H9 (cell line): ENCODE results near the gene GABARAPL2. TPM values are rescaled to one million over a fixed set of nuclear protein-coding genes. Genes with fewer than 3 reads are reported as not detected.

ENCODE experiments used
- DNase-seq: peaks from one replicate; pipeline ENCODE4 v3.0.0-alpha.2; 2017
- H2AFZ ChIP-seq: one replicate; pipeline ENCODE4 v1.6.1; 2013; ENCODE audit warnings: mild to moderate bottlenecking, low read length, control low read depth, moderate library complexity
- H2AK5ac ChIP-seq: 2 replicates; pipeline ENCODE4 v1.6.1; 2013; ENCODE audit warnings: low read length, control low read depth, mixed read lengths; ENCODE audit not compliant: insufficient read length
- H2BK120ac ChIP-seq: one replicate; pipeline ENCODE4 v1.6.1; 2013; ENCODE audit warnings: low read depth, mild to moderate bottlenecking, low read length, control low read depth, inconsistent platforms; ENCODE audit not compliant: poor library complexity, severe bottlenecking
- H2BK12ac ChIP-seq: 2 replicates; pipeline ENCODE4 v1.6.1; 2013; ENCODE audit warnings: low read length, control low read depth, mixed read lengths, low read depth; ENCODE audit not compliant: insufficient read length
- H2BK15ac ChIP-seq: 2 replicates; pipeline ENCODE4 v1.6.1; 2013; ENCODE audit warnings: low read depth, low read length, control low read depth
- H2BK20ac ChIP-seq: one replicate; pipeline ENCODE4 v1.6.1; 2013; ENCODE audit warnings: low read depth, mild to moderate bottlenecking, low read length, control low read depth, inconsistent platforms; ENCODE audit not compliant: poor library complexity, severe bottlenecking
- H2BK5ac ChIP-seq: 2 replicates; pipeline ENCODE4 v1.6.1; 2013; ENCODE audit warnings: low read length, control low read depth, mixed read lengths; ENCODE audit not compliant: insufficient read length
- H3K14ac ChIP-seq: 2 replicates; pipeline ENCODE4 v1.6.1; 2013; ENCODE audit warnings: low read length, control low read depth; ENCODE audit not compliant: insufficient read depth
- H3K18ac ChIP-seq: 2 replicates; pipeline ENCODE4 v1.6.1; 2013; ENCODE audit warnings: low read depth, mild to moderate bottlenecking, mixed read lengths, low read length, control low read depth; ENCODE audit not compliant: insufficient read length
- H3K23ac ChIP-seq: 2 replicates; pipeline ENCODE4 v1.6.1; 2013; ENCODE audit warnings: low read length, control low read depth, mixed read lengths, low read depth; ENCODE audit not compliant: insufficient read length
- H3K23me2 ChIP-seq: 2 replicates; pipeline ENCODE4 v1.6.1; 2013; ENCODE audit warnings: low read depth, mild to moderate bottlenecking, mixed read lengths, low read length, control low read depth; ENCODE audit not compliant: insufficient read length, poor library complexity, severe bottlenecking
- H3K27ac ChIP-seq: 2 replicates; pipeline ENCODE4 v1.5.1; 2013; ENCODE audit warnings: low read length, control low read depth, mixed read lengths, low read depth; ENCODE audit not compliant: insufficient read length
- H3K27me3 ChIP-seq: 2 replicates; pipeline ENCODE4 v1.6.1; 2013; ENCODE audit warnings: low read length, control low read depth, inconsistent platforms; ENCODE audit not compliant: insufficient read depth
- H3K4ac ChIP-seq: 2 replicates; pipeline ENCODE4 v1.6.1; 2013; ENCODE audit warnings: low read depth, mild to moderate bottlenecking, control low read depth, inconsistent platforms, low read length, moderate library complexity
- H3K4me1 ChIP-seq: 2 replicates; pipeline ENCODE4 v1.6.1; 2013; ENCODE audit warnings: low read length, control low read depth, inconsistent platforms; ENCODE audit not compliant: insufficient read depth
- H3K4me2 ChIP-seq: 2 replicates; pipeline ENCODE4 v1.6.1; 2013; ENCODE audit warnings: low read length, control low read depth, mixed read lengths; ENCODE audit not compliant: insufficient read length, insufficient read depth
- H3K56ac ChIP-seq: 2 replicates; pipeline ENCODE4 v1.6.1; 2013; ENCODE audit warnings: low read depth, mild to moderate bottlenecking, mixed read lengths, low read length, control low read depth; ENCODE audit not compliant: insufficient read length
- H3K79me1 ChIP-seq: 2 replicates; pipeline ENCODE4 v1.6.1; 2013; ENCODE audit warnings: low read depth, mild to moderate bottlenecking, moderate library complexity, low read length, control low read depth, inconsistent platforms; ENCODE audit not compliant: insufficient read depth, poor library complexity, severe bottlenecking
- H3K79me2 ChIP-seq: 2 replicates; pipeline ENCODE4 v1.6.1; 2013; ENCODE audit warnings: low read length, control low read depth, inconsistent platforms; ENCODE audit not compliant: insufficient read depth
- H3K9ac ChIP-seq: 2 replicates; pipeline ENCODE4 v1.6.1; 2013; ENCODE audit warnings: low read length, control low read depth, mixed read lengths; ENCODE audit not compliant: insufficient read length; ENCODE audit errors: extremely low read depth
- H3K9me3 ChIP-seq: one replicate; pipeline ENCODE4 v1.6.1; 2013; ENCODE audit warnings: low read depth, low read length, inconsistent platforms; ENCODE audit not compliant: control insufficient read depth
- H3T11ph ChIP-seq: one replicate; pipeline ENCODE4 v1.6.1; 2013; ENCODE audit warnings: mild to moderate bottlenecking, low read length, control low read depth, inconsistent platforms
- H4K20me1 ChIP-seq: one replicate; pipeline ENCODE4 v1.6.1; 2013; ENCODE audit not compliant: control insufficient read depth, insufficient read length, insufficient read depth
- H4K5ac ChIP-seq: 2 replicates; pipeline ENCODE4 v1.6.1; 2013; ENCODE audit warnings: low read depth, mild to moderate bottlenecking, mixed read lengths, low read length, control low read depth; ENCODE audit not compliant: insufficient read length
- H4K8ac ChIP-seq: replicated peaks from 2 replicates; pipeline ENCODE4 v1.6.1; 2013; ENCODE audit warnings: low read length, control low read depth, mixed read lengths, low read depth; ENCODE audit not compliant: insufficient read length
- H4K91ac ChIP-seq: 2 replicates; pipeline ENCODE4 v1.6.1; 2013; ENCODE audit warnings: low read depth, mild to moderate bottlenecking, moderate library complexity, mixed read lengths, low read length, control low read depth; ENCODE audit not compliant: insufficient read length
- H3K27ac Mint-ChIP-seq, 3 experiments: 2 replicates in 2 of 3; 3 replicates in 1 of 3; pipeline ENCODE4 v1.8.0; 2020 to 2021; ENCODE audit warnings: mixed read lengths in 3 of 3, mild to moderate bottlenecking in 1 of 3, moderate library complexity in 1 of 3
- H3K27me3 Mint-ChIP-seq: 2 replicates; pipeline ENCODE4 v1.8.0; 2021; ENCODE audit warnings: low read depth, mild to moderate bottlenecking, moderate library complexity, mixed read lengths
- H3K36me3 Mint-ChIP-seq, 3 experiments: 2 replicates in 2 of 3; 3 replicates in 1 of 3; pipeline ENCODE4 v1.8.0; 2020 to 2021; ENCODE audit warnings: low read depth in 3 of 3, mixed read lengths in 3 of 3; ENCODE audit not compliant: insufficient read depth in 1 of 3
- H3K4me1 Mint-ChIP-seq, 2 experiments: 2 replicates each; pipeline ENCODE4 v1.8.0; 2020; ENCODE audit warnings: mixed read lengths in 2 of 2
- H3K4me3 Mint-ChIP-seq, 2 experiments: 2 replicates in 1 of 2; 3 replicates in 1 of 2; pipeline ENCODE4 v1.8.0; 2020 to 2021; ENCODE audit warnings: mild to moderate bottlenecking in 2 of 2, mixed read lengths in 2 of 2, moderate library complexity in 1 of 2
- H3K9me3 Mint-ChIP-seq, 2 experiments: 2 replicates in 1 of 2; 3 replicates in 1 of 2; pipeline ENCODE4 v1.8.0; 2020; ENCODE audit warnings: mild to moderate bottlenecking in 2 of 2, mixed read lengths in 2 of 2, moderate library complexity in 1 of 2
- WGBS: extraction: QIAGEN DNeasy Blood & Tissue Kit; methylation state at CpG from one replicate; pipeline ENCODE4 v1.1.7; 2013; ENCODE audit warnings: missing lambda C conversion rate, low lambda C conversion rate, mixed read lengths; ENCODE audit not compliant: insufficient read length; ENCODE audit errors: extremely low coverage; 5-methylcytosine and 5-hydroxymethylcytosine counted together
- total RNA-seq: library from RNA; stranded (reverse); gene quantifications from 2 replicates; pipeline ENCODE4 v1.2.1, GENCODE V29; 2021
- TF ChIP-seq, protein P1 (sequence below): fragments of 200-600 bp; sonication (generic); conservative IDR thresholded peaks from 3 replicates; pipeline ENCODE4 v1.8.0; 2021; ENCODE audit warnings: antibody characterized with exemption, mild to moderate bottlenecking

The GABARAPL2 gene
- total RNA-seq, 1 experiment from 2014 or later, result 62.6 TPM

DNA sequence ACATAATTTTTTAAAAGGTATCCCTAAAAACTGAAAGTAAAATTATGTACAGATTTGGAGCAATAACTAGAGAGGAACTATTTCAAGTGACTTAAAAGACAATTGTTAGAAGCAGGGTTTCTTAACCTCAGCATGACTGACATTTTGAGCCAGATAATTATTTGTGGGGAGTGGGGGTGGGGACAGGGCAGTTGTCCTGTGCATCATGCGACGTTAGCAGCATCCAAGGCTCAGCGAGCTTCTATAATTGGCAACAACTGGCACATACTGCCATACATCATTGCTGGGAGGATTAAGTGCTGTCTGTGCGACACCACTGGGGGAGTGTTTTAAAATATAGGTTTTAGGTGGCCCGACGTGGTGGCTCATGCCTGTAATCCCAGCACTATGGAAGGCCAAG lies 27.1 kb downstream of the GABARAPL2 start:
- Histone ChIP-seq H3T11ph (no peak overlapping the region), H3K14ac (no peak overlapping the region), H3K18ac (no peak overlapping the region), H3K27me3 (no peaks in the 10 kb centered on the region), H3K79me2 (no peaks in the 10 kb centered on the region; the same call in 1 of the 2 replicates), H3K9me3 (no peaks in the 10 kb centered on the region), H3K4ac (no peak overlapping the region), H3K56ac (no peak overlapping the region), H2BK120ac (no peak overlapping the region), H2AFZ (no peak overlapping the region), H3K23me2 (no peaks in the 10 kb centered on the region), H2AK5ac (no peak overlapping the region), H2BK15ac (no peak overlapping the region; the same call in 1 of the 2 replicates), H3K23ac (no peak overlapping the region), H3K79me1 (no peaks in the 10 kb centered on the region), H3K4me2 (peak overlapping the region; percentile 66), H4K20me1 (no peaks in the 10 kb centered on the region), H4K91ac (no peak overlapping the region), H3K4me1 (peaks cover 5% of the 10 kb centered on the region; the same call in 1 of the 2 replicates), H4K5ac (no peak overlapping the region), H3K9ac (no peak overlapping the region), H4K8ac (no peak overlapping the region), H2BK12ac (no peak overlapping the region), H2BK20ac (no peak overlapping the region), H3K27ac (peak overlapping the region; percentile 32), H2BK5ac (no peak overlapping the region)
- peaks cover 39 to 43% of the 10 kb centered on the region in 2 experiments for H3K4me1 Mint-ChIP-seq
- H3K27ac Mint-ChIP-seq, result peak overlapping the region in 2 of 3 experiments; percentile 22 to 71; a peak in 3 of 7 replicates
- H3K27me3 Mint-ChIP-seq, result no peaks in the 10 kb centered on the region
- WGBS, result no CpG with 5 or more reads among the region's 6 CpGs
- DNase-seq, result no peak
- TF ChIP-seq, protein P1, sequence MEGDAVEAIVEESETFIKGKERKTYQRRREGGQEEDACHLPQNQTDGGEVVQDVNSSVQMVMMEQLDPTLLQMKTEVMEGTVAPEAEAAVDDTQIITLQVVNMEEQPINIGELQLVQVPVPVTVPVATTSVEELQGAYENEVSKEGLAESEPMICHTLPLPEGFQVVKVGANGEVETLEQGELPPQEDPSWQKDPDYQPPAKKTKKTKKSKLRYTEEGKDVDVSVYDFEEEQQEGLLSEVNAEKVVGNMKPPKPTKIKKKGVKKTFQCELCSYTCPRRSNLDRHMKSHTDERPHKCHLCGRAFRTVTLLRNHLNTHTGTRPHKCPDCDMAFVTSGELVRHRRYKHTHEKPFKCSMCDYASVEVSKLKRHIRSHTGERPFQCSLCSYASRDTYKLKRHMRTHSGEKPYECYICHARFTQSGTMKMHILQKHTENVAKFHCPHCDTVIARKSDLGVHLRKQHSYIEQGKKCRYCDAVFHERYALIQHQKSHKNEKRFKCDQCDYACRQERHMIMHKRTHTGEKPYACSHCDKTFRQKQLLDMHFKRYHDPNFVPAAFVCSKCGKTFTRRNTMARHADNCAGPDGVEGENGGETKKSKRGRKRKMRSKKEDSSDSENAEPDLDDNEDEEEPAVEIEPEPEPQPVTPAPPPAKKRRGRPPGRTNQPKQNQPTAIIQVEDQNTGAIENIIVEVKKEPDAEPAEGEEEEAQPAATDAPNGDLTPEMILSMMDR, result no peak
- H3K9me3 Mint-ChIP-seq, result peaks cover 2 to 9% of the 10 kb centered on the region in 2 experiments; a peak in 4 of 5 replicates
- H3K4me3 Mint-ChIP-seq, result no peak overlapping the region; a peak in 1 of 5 replicates
- peaks cover 16 to 25% (median 22%) of the 10 kb centered on the region in 3 experiments for H3K36me3 Mint-ChIP-seq
